Measurements from ENCODE around the gene ELMO2. TPM values are rescaled to one million over a fixed set of nuclear protein-coding genes. Genes with fewer than 3 reads are reported as not detected.

Gene ELMO2
- total and polyA plus RNA-seq, 8 donors, result 9.9 to 37.7 (median 22.5) TPM

DNA sequence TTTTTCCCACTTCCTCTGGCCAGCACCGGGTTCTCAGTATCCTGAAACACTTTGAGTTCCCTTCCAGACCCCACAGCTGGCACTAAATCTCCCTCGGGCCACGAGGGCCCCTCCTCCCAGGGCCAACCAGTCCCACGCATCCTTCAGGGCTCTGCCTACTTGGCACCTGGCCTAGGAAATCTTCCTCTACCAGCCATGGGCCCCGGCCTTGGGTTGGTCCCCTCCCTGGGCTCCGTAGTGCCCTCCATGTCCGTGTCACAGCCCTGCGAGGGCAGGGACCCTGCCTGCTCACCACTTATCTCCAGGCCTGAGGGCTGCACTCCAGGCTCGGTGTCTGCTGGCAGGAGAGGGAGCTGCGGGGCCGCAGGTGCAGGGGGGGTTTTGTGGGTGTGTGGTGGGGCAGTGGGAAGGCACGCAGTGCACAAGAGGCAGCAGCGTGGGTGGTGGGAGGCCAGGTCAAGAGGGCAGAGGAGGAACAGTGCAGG lies 49.3 kb downstream of the ELMO2 start:
- Histone ChIP-seq H3K27me3 (no peaks in the 10 kb centered on the region), H3K27ac (peak overlapping the region in 3 of 5 donors; percentile 26 to 74 (median 37)), H3K9me3 (no peaks in the 10 kb centered on the region), H3K36me3 (peaks cover 0 to 74% (median 48%) of the 10 kb centered on the region in 4 donors), H3K4me3 (no peak overlapping the region), H3K4me1 (peaks cover 12 to 72% (median 51%) of the 10 kb centered on the region in 4 donors)
- TF ChIP-seq EP300 (IDR thresholded peaks at IDR 0.05) (no peak), POLR2A (IDR thresholded peaks at IDR 0.05) (no peak), POLR2AphosphoS5 (IDR thresholded peaks at IDR 0.05) (no peak)
- TF ChIP-seq, protein P1, sequence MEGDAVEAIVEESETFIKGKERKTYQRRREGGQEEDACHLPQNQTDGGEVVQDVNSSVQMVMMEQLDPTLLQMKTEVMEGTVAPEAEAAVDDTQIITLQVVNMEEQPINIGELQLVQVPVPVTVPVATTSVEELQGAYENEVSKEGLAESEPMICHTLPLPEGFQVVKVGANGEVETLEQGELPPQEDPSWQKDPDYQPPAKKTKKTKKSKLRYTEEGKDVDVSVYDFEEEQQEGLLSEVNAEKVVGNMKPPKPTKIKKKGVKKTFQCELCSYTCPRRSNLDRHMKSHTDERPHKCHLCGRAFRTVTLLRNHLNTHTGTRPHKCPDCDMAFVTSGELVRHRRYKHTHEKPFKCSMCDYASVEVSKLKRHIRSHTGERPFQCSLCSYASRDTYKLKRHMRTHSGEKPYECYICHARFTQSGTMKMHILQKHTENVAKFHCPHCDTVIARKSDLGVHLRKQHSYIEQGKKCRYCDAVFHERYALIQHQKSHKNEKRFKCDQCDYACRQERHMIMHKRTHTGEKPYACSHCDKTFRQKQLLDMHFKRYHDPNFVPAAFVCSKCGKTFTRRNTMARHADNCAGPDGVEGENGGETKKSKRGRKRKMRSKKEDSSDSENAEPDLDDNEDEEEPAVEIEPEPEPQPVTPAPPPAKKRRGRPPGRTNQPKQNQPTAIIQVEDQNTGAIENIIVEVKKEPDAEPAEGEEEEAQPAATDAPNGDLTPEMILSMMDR (IDR thresholded peaks at IDR 0.05), result no peak
- intact Hi-C loops (cut with DNase I; ENCODE audit: low total_unique reads), result loop anchor here (10.0 kb wide), 1 partner anchor 332 kb away; the partner anchor contains the start of gene SLC12A5
- DNase-seq, result peak in 1 of 2 donors; percentile 33
- WGBS, 5 donors, result 10 to 19% (median 17%) methylated on average over 11 to 13 of the region's 13 CpGs

DNA sequence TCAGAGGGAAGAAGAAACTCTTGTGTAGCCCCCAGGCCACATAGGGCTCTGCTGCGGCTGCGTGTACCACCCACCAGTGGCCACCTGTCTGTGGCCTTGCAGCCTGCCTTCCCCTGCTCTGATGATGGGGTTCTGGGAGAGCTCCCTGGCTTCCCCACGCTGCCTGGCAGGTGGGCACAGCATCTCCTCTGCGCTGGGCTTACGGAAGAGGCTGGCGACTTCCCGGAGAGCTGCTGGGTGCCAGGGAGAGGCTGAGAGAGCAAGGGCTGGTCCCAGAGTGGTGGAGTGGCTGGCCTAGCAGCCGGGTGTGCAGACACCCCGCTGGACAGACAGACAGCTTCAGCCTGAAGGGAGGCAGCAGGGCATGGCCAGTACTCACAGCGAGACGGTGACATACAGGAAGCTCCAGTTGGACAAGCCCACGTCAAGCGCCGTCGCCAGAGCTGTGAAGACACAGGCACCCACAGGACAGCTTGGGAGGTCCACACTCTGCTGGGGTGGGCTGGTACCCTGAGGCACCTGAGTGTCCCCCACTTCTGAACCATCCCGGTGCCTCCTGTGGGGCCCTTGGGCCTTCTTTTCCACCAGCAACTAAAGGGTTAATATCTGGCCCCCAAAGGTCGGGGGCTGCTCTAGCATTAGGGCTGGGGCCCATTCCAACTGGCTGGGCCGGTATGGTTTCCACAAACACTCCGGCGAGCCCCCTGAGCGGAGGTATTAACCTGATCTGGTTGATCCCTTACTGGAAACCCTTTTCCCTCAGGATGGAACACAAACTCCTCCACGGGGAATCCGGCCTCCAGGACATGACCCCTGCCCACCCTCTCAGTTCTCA lies 50.0 kb downstream of the ELMO2 start:
- no peaks in the 10 kb centered on the region for H3K27me3 ChIP-seq
- no peak overlapping the region for H3K4me3 ChIP-seq
- TF ChIP-seq EP300 (IDR thresholded peaks at IDR 0.05), result no peak
- TF ChIP-seq, protein P1 (IDR thresholded peaks at IDR 0.05), result no peak
- no peak for TF ChIP-seq POLR2A (IDR thresholded peaks at IDR 0.05)
- TF ChIP-seq POLR2AphosphoS5 (IDR thresholded peaks at IDR 0.05), result no peak
- H3K4me1 ChIP-seq, result peaks cover 6 to 66% (median 45%) of the 10 kb centered on the region in 4 donors
- intact Hi-C loops (cut with DNase I; ENCODE audit: low total_unique reads), result loop anchor here (10.0 kb wide), 1 partner anchor 332 kb away; the partner anchor contains the start of gene SLC12A5
- H3K27ac ChIP-seq, result peak overlapping the region in 3 of 5 donors; percentile 26 to 74 (median 37)
- DNase-seq, result no peak
- no peaks in the 10 kb centered on the region for H3K9me3 ChIP-seq
- peaks cover 0 to 74% (median 54%) of the 10 kb centered on the region in 4 donors for H3K36me3 ChIP-seq
- WGBS, 5 donors, result 65 to 78% (median 76%) methylated on average over 18 to 23 of the region's 23 CpGs

- Histone ChIP-seq H3K36me3 (peaks cover 0 to 74% (median 61%) of the 10 kb centered on the region in 4 donors), H3K4me3 (no peak overlapping the region), H3K27ac (no peak overlapping the region), H3K27me3 (no peaks in the 10 kb centered on the region), H3K4me1 (peaks cover 6 to 60% (median 39%) of the 10 kb centered on the region in 4 donors), H3K9me3 (no peaks in the 10 kb centered on the region)
- TF ChIP-seq POLR2AphosphoS5 (IDR thresholded peaks at IDR 0.05), result no peak
- TF ChIP-seq, protein P1 (IDR thresholded peaks at IDR 0.05), result no peak
- no peak for TF ChIP-seq POLR2A (IDR thresholded peaks at IDR 0.05)
- no peak for TF ChIP-seq EP300 (IDR thresholded peaks at IDR 0.05)
- intact Hi-C loops (cut with DNase I; ENCODE audit: low total_unique reads), result loop anchor here (10.0 kb wide), 1 partner anchor 331 kb away; the partner anchor contains the start of gene SLC12A5
- 76 to 86% (median 83%) methylated on average over 7 of the region's 7 CpGs for WGBS, 5 donors
- no peak for DNase-seq
These were observed 50.6 kb downstream of the ELMO2 start for GRCh38 chr20:46355778-46356177.

GRCh38 chr20:46354920-46355654 lies 51.3 kb downstream of the ELMO2 start:
- intact Hi-C loops (cut with DNase I; ENCODE audit: low total_unique reads), result loop anchor here (10.0 kb wide), 1 partner anchor 330 kb away; the partner anchor contains the start of gene SLC12A5
- Histone ChIP-seq H3K4me1 (peaks cover 6 to 62% (median 43%) of the 10 kb centered on the region in 4 donors), H3K9me3 (no peaks in the 10 kb centered on the region), H3K27ac (no peak overlapping the region), H3K36me3 (peaks cover 2 to 76% (median 66%) of the 10 kb centered on the region in 4 donors), H3K27me3 (no peaks in the 10 kb centered on the region), H3K4me3 (no peak overlapping the region)
- DNase-seq, result no peak
- WGBS, 5 donors, result 92 to 96% (median 94%) methylated on average over 12 to 20 of the region's 20 CpGs
- no peak for TF ChIP-seq POLR2AphosphoS5 (IDR thresholded peaks at IDR 0.05)
- no peak for TF ChIP-seq POLR2A (IDR thresholded peaks at IDR 0.05)
- TF ChIP-seq EP300 (IDR thresholded peaks at IDR 0.05), result no peak
- TF ChIP-seq, protein P1 (IDR thresholded peaks at IDR 0.05), result no peak

All from stomach (tissue), 9 donors.